HepG2 (cell line): ENCODE data around the gene ANAPC16. TPM values are rescaled to one million over a fixed set of nuclear protein-coding genes. Genes with fewer than 3 reads are reported as not detected.
"Not testable (repeated sequence)": the region's sequence is repeated elsewhere in the genome, so short reads cannot be mapped to it uniquely, and the experiment has no call there.

Experiments used
- ATAC-seq: fragments of 200-7000 bp; cut with Tn5 transposase; 3 replicates; pipeline ENCODE4 v1.9.1; 2020; ENCODE audit warnings: mild to moderate bottlenecking, moderate library complexity
- BruUV-seq: library from RNA; stranded (reverse); fragments of 400-500 nt; replicated peaks from 2 replicates; lab custom pipeline; 2021; lab: Mats Ljungman, UMichigan
- CTCF ChIA-PET: fragments of 300-600 bp; formaldehyde crosslinking; extraction: SDS; loops from one replicate; lab custom pipeline; 2021; ENCODE audit warnings: low total read pairs, inconsistent platforms, low intra/inter-chr PET ratio; lab: Yijun Ruan, JAX
- POLR2A ChIA-PET: fragments of 350-600 bp; sonication (Branson Sonifier 250); formaldehyde crosslinking; loops from one replicate; lab custom pipeline; 2020; ENCODE audit warnings: antibody characterized with exemption, inconsistent platforms; lab: Yijun Ruan, JAX
- DNase-seq: peaks from one replicate; pipeline ENCODE4 v3.0.0-alpha.2; 2015; ENCODE audit warnings: low spot score
- FAIRE-seq: peaks from 3 replicates; lab custom pipeline; 2011; peaks lifted over from hg19 to GRCh38; lab: Jason Lieb, UNC
- H2AFZ ChIP-seq: one replicate; pipeline ENCODE4 v1.6.1; 2011; ENCODE audit warnings: low read length, inconsistent platforms
- H3K27ac ChIP-seq: fragments of 300-600 bp; 3 replicates; pipeline ENCODE4 v1.8.0; 2011; ENCODE audit warnings: mixed run types, mild to moderate bottlenecking, mixed read lengths, low read length, inconsistent platforms; ENCODE audit not compliant: insufficient read depth; ENCODE audit errors: extremely low read length
- H3K27me3 ChIP-seq, 2 experiments: fragments of 200-600 bp in 1 of 2; 2 replicates in 1 of 2; 3 replicates in 1 of 2; pipeline versions ENCODE4 v1.6.0 to v1.8.0; 2011; ENCODE audit warnings: low read length in 2 of 2, mild to moderate bottlenecking in 2 of 2, moderate library complexity in 2 of 2, inconsistent platforms in 1 of 2; ENCODE audit not compliant: insufficient read depth in 2 of 2, control insufficient read depth in 1 of 2
- H3K36me3 ChIP-seq, 2 experiments: fragments of 200-600 bp in 1 of 2; replicated peaks in 1 of 2; 2 replicates in 1 of 2; 3 replicates in 1 of 2; pipeline versions ENCODE4 v1.5.1 to v1.8.0; 2011; ENCODE audit warnings: low read length in 2 of 2, inconsistent platforms in 1 of 2; ENCODE audit not compliant: insufficient read depth in 2 of 2, control insufficient read depth in 1 of 2
- H3K4me1 ChIP-seq: 2 replicates; pipeline ENCODE4 v1.5.1; 2012; ENCODE audit warnings: low read length, inconsistent platforms; ENCODE audit not compliant: insufficient read depth
- H3K4me2 ChIP-seq: 2 replicates; pipeline ENCODE4 v1.6.0; 2011; ENCODE audit warnings: low read depth, low read length, inconsistent platforms
- H3K4me3 ChIP-seq, 3 experiments: fragments of 200-600 bp in 1 of 3; sonication (generic), shearing (Covaris generic) in 1 of 3; replicated peaks in 1 of 3; 2 replicates each; pipeline ENCODE4 v1.5.1; 2011 to 2016; ENCODE audit warnings: low read length in 3 of 3, inconsistent platforms in 2 of 3, low read depth in 2 of 3, mild to moderate bottlenecking in 2 of 3, control low read depth in 1 of 3, mixed read lengths in 1 of 3; ENCODE audit not compliant: insufficient read depth in 1 of 3
- H3K79me2 ChIP-seq: one replicate; pipeline ENCODE4 v1.6.1; 2011; ENCODE audit warnings: low read length, inconsistent platforms; ENCODE audit not compliant: insufficient read depth
- H3K9ac ChIP-seq: 2 replicates; pipeline ENCODE4 v1.6.0; 2011; ENCODE audit warnings: mild to moderate bottlenecking, low read depth, low read length, inconsistent platforms; ENCODE audit not compliant: insufficient read depth
- H3K9me3 ChIP-seq: 2 replicates; pipeline ENCODE4 v1.5.1; 2012; ENCODE audit warnings: mild to moderate bottlenecking, low read length
- H4K20me1 ChIP-seq: 2 replicates; pipeline ENCODE4 v1.6.0; 2011; ENCODE audit warnings: inconsistent platforms, mild to moderate bottlenecking, low read length, moderate library complexity; ENCODE audit not compliant: insufficient read depth
- CHD4 ChIP-seq: fragments of 200-600 bp; sonication (generic); IDR thresholded peaks from 2 replicates; pipeline ENCODE4 v1.7.0; 2017; ENCODE audit warnings: mild to moderate bottlenecking, low read length, borderline replicate concordance
- HBP1 ChIP-seq: IDR thresholded peaks from 2 replicates; pipeline ENCODE4 v1.6.1; 2016; ENCODE audit warnings: low read depth, control low read depth
- NFIC ChIP-seq: IDR thresholded peaks from 2 replicates; pipeline ENCODE4 v1.6.1; 2012; ENCODE audit warnings: mild to moderate bottlenecking, low read length, inconsistent platforms
- YEATS2 ChIP-seq: sonication (generic); formaldehyde crosslinking; IDR thresholded peaks from 2 replicates; pipeline ENCODE4 v1.4.0; 2020; ENCODE audit warnings: missing genetic modification reagents, borderline replicate concordance
- ZNF629 ChIP-seq: sonication (generic); formaldehyde crosslinking; conservative IDR thresholded peaks from 2 replicates; pipeline ENCODE4 v1.5.0; 2020; ENCODE audit warnings: missing genetic modification reagents
- whole genome bisulfite sequencing: methylation state at CpG from one replicate; pipeline ENCODE4 v1.1.6; 2017; ENCODE audit warnings: low lambda C conversion rate; 5-methylcytosine and 5-hydroxymethylcytosine counted together
- in situ Hi-C: cut with HindIII; loops from 2 replicates; pipeline ENCODE4 v1.10.0; 2017; ENCODE audit warnings: low pct_unique_long_range_greater_than_20kb; ENCODE audit not compliant: extremely low pct_ligation_motif_present
- intact Hi-C: fragments of 100-400 bp; cut with micrococcal nuclease; formaldehyde crosslinking; loops from one replicate; pipeline ENCODE4 v1.10.0; 2022; ENCODE audit not compliant: unreplicated experiment
- polyA plus RNA-seq, 8 experiments: library from polyadenylated mRNA; depleted of rRNA in 3 of 8; stranded (reverse) in 7 of 8; unstranded in 1 of 8; fragments of >200 nt; fragmentation: Illumina TruSeq in 4 of 8; extraction: Trizol in 4 of 8; gene quantifications; 2 replicates each; pipeline versions ENCODE4 v1.2.1 to v1.2.3, GENCODE V29; 2011 to 2016; ENCODE audit warnings: low read depth in 4 of 8, missing spikeins in 1 of 8, mixed read lengths in 1 of 8; ENCODE audit not compliant: insufficient read depth in 1 of 8
- total RNA-seq, 5 experiments: library from RNA; depleted of rRNA; stranded (reverse); fragments of >200 nt; fragmentation: Illumina TruSeq; extraction: Trizol; gene quantifications; 2 replicates each; pipeline ENCODE4 v1.2.3, GENCODE V29; 2016; ENCODE audit warnings: low read depth in 1 of 5

The ANAPC16 gene
- total and polyA plus RNA-seq, 2 of the 13 experiments (the other 11 are each of a cell fraction or from before 2014, with no cell fraction given): 74.8 to 89.4 TPM

- Histone ChIP-seq H3K27me3 (no peaks in the 10 kb centered on the region; a peak in 1 of 5 replicates), H4K20me1 (peaks cover 26% of the 10 kb centered on the region), H3K9ac (no peak overlapping the region), H2AFZ (no peak overlapping the region), H3K4me2 (no peak overlapping the region), H3K4me1 (peaks cover 41% of the 10 kb centered on the region), H3K4me3 (no peak overlapping the region), H3K36me3 (peaks cover 2 to 13% of the 10 kb centered on the region in 2 experiments; a peak in 3 of 5 replicates), H3K9me3 (no peaks in the 10 kb centered on the region), H3K79me2 (peaks cover 22% of the 10 kb centered on the region), H3K27ac (no peak overlapping the region)
- DNase-seq (no peak), FAIRE-seq (no peak), ATAC-seq (no peak)
- intact Hi-C loops (no loop called here), in situ Hi-C loops (loop anchor here (5.0 kb wide), 1 partner anchor 48 kb away; no protein-coding TSS in a partner anchor)
- WGBS: 53% methylated on average over 5 of the region's 5 CpGs
- peak; percentile 62; the same call in 1 of the 2 replicates for TF ChIP-seq ZNF629
- 0 out of 2 replicates have a peak, but pooled peaks have one; percentile 23 for TF ChIP-seq NFIC
- TF ChIP-seq CHD4: peak; percentile 75; the same call in 1 of the 2 replicates
- 0 out of 2 replicates have a peak, but pooled peaks have one; percentile 1 for TF ChIP-seq YEATS2 (CRISPR knock-in tag)
- no peak for TF ChIP-seq HBP1 (CRISPR knock-in tag)
- CTCF ChIA-PET: no interaction called here
- POLR2A ChIA-PET: interaction anchor here (0.9 to 8.5 kb wide), 3 partner anchors 18 to 42 kb away, joined by 3 to 322 read pairs (median 3); no protein-coding TSS in a partner anchor
- BruUV-seq: no TSS peak
Observed at GRCh38 chr10:72278668-72279393, 63.0 kb downstream of the ANAPC16 start.

- POLR2A ChIA-PET: interaction anchor here (8.5 kb wide), 1 partner anchor 41 kb away, joined by 322 read pairs; no protein-coding TSS in a partner anchor
- DNase-seq, BruUV-seq, CTCF ChIA-PET, H2AFZ ChIP-seq, ATAC-seq, H3K4me2 ChIP-seq, intact Hi-C loops, H3K27ac ChIP-seq, H3K9ac ChIP-seq, H3K9me3 ChIP-seq, H3K27me3 ChIP-seq, H3K4me3 ChIP-seq, FAIRE-seq: not testable (repeated sequence)
- Histone ChIP-seq H3K36me3 (peaks cover under 1 to 11% of the 10 kb centered on the region in 2 experiments; a peak in 3 of 5 replicates), H3K79me2 (peaks cover 14% of the 10 kb centered on the region), H3K4me1 (peaks cover 41% of the 10 kb centered on the region), H4K20me1 (peaks cover 18% of the 10 kb centered on the region)
- WGBS: 91% methylated on average over 7 of the region's 7 CpGs
- in situ Hi-C loops: loop anchor here (5.0 kb wide), 1 partner anchor 48 kb away; no protein-coding TSS in a partner anchor
Observed at GRCh38 chr10:72279587-72279986, 63.8 kb downstream of the ANAPC16 start.
